HCT116 (cell line): ENCODE results near the gene DMAC1. TPM values are rescaled to one million over a fixed set of nuclear protein-coding genes. Genes with fewer than 3 reads are reported as not detected.

ENCODE experiments used
- ATAC-seq: fragments of 200-7000 bp; cut with Tn5 transposase; 2 replicates; pipeline ENCODE4 v1.9.1; 2020; ENCODE audit warnings: mild to moderate bottlenecking, moderate library complexity
- BruUV-seq: library from RNA; stranded (reverse); fragments of 400-500 nt; replicated peaks from 2 replicates; lab custom pipeline; 2021; lab: Mats Ljungman, UMichigan
- CTCF ChIA-PET: fragments of 300-600 bp; sonication (Branson Sonifier 250); formaldehyde crosslinking; loops from one replicate; lab custom pipeline; 2021; ENCODE audit warnings: antibody characterized with exemption; lab: Charles Lee
- POLR2A ChIA-PET: fragments of 300-600, 350-600 bp; sonication (Branson Sonifier 250); formaldehyde crosslinking; loops from one replicate; lab custom pipeline; 2021; ENCODE audit warnings: antibody characterized with exemption; lab: Charles Lee
- RAD21 ChIA-PET, 2 experiments: fragments of 300-600 bp; sonication (Branson Sonifier 250); formaldehyde crosslinking; loops; one replicate each; lab custom pipeline; 2023; ENCODE audit warnings: low total read pairs in 2 of 2; ENCODE audit not compliant: uncharacterized antibody in 2 of 2, unreplicated experiment in 2 of 2, low non-redundant PET in 1 of 2; lab: Charles Lee
- DNase-seq: peaks from one replicate; pipeline ENCODE4 v3.0.0-alpha.2; 2010; ENCODE audit warnings: low read depth, low spot score
- H2AFZ ChIP-seq: fragments of 200-600 bp; shearing (Covaris generic), sonication (generic); 2 replicates; pipeline ENCODE4 v1.6.1; 2017; ENCODE audit warnings: low read depth, mixed run types, mixed read lengths, antibody characterized with exemption, low read length; ENCODE audit not compliant: poor library complexity, severe bottlenecking
- H3K27ac ChIP-seq: 2 replicates; pipeline ENCODE4 v1.5.1; 2012; ENCODE audit warnings: low read depth, low read length
- H3K27me3 ChIP-seq: fragments of 200-600 bp; sonication (generic); 2 replicates; pipeline ENCODE4 v1.6.1; 2016; ENCODE audit warnings: mixed run types, low read length, mixed read lengths; ENCODE audit not compliant: insufficient read depth
- H3K36me3 ChIP-seq, 2 experiments: fragments of 200-500 bp in 1 of 2; fragments of 200-600 bp in 1 of 2; sonication (Bioruptor generic) in 1 of 2; sonication (generic) in 1 of 2; 2 replicates each; pipeline versions ENCODE4 v1.5.1 to v1.6.1; 2014 to 2016; ENCODE audit warnings: low read length in 2 of 2, inconsistent platforms in 1 of 2, mixed read lengths in 1 of 2, mixed run types in 1 of 2; ENCODE audit not compliant: insufficient read depth in 2 of 2, control insufficient read depth in 1 of 2
- H3K4me1 ChIP-seq, 2 experiments: fragments of 200-600 bp in 1 of 2; sonication (generic) in 1 of 2; 2 replicates each; pipeline versions ENCODE4 v1.5.1 to v1.6.1; 2012 to 2017; ENCODE audit warnings: low read length in 2 of 2, inconsistent platforms in 1 of 2, mild to moderate bottlenecking in 1 of 2, mixed read lengths in 1 of 2, mixed run types in 1 of 2, moderate library complexity in 1 of 2; ENCODE audit not compliant: insufficient read depth in 2 of 2, control insufficient read depth in 1 of 2
- H3K4me2 ChIP-seq: fragments of 200-600 bp; sonication (generic); 2 replicates; pipeline ENCODE4 v1.6.1; 2017; ENCODE audit warnings: mixed run types, low read length, mixed read lengths
- H3K4me3 ChIP-seq, 2 experiments: fragments of 200-600 bp in 1 of 2; sonication (generic) in 1 of 2; replicated peaks in 1 of 2; 2 replicates each; pipeline ENCODE4 v1.5.1; 2011 to 2016; ENCODE audit warnings: low read length in 2 of 2, control low read depth in 1 of 2, low read depth in 1 of 2, mild to moderate bottlenecking in 1 of 2, mixed read lengths in 1 of 2, mixed run types in 1 of 2
- H3K79me2 ChIP-seq: fragments of 200-600 bp; sonication (generic); 2 replicates; pipeline ENCODE4 v1.6.1; 2017; ENCODE audit warnings: mild to moderate bottlenecking, mixed run types, low read length, moderate library complexity, mixed read lengths; ENCODE audit not compliant: insufficient read depth
- H3K9ac ChIP-seq: fragments of 200-600 bp; sonication (generic); 2 replicates; pipeline ENCODE4 v1.6.1; 2016; ENCODE audit warnings: low read length, mixed read lengths
- H3K9me2 ChIP-seq: fragments of 200-600 bp; sonication (generic), shearing (Covaris generic); 2 replicates; pipeline ENCODE4 v1.6.1; 2017; ENCODE audit warnings: mixed run types, mild to moderate bottlenecking, moderate library complexity; ENCODE audit not compliant: insufficient read depth
- H3K9me3 ChIP-seq, 2 experiments: fragments of 200-500 bp in 1 of 2; fragments of 200-600 bp in 1 of 2; sonication (Bioruptor generic) in 1 of 2; sonication (generic) in 1 of 2; 2 replicates each; pipeline ENCODE4 v1.6.1; 2014 to 2017; ENCODE audit warnings: low read length in 2 of 2, mixed read lengths in 2 of 2, inconsistent platforms in 1 of 2, low read depth in 1 of 2, mild to moderate bottlenecking in 1 of 2, mixed run types in 1 of 2, moderate library complexity in 1 of 2; ENCODE audit not compliant: control insufficient read depth in 1 of 2, insufficient read depth in 1 of 2
- H4K20me1 ChIP-seq: fragments of 200-600 bp; sonication (generic), shearing (Covaris generic); 2 replicates; pipeline ENCODE4 v1.6.1; 2017; ENCODE audit warnings: mixed run types, mild to moderate bottlenecking, moderate library complexity; ENCODE audit not compliant: insufficient read depth
- ATF3 ChIP-seq: IDR thresholded peaks from 2 replicates; pipeline ENCODE4 v1.6.1; 2012
- EZH2phosphoT487 ChIP-seq: fragments of 200-600 bp; IDR thresholded peaks from 2 replicates; pipeline ENCODE4 v1.6.1; 2018; ENCODE audit warnings: antibody characterized with exemption, borderline replicate concordance
- FOSL1 ChIP-seq: IDR thresholded peaks from 2 replicates; pipeline ENCODE4 v1.6.1; 2012; ENCODE audit warnings: low read depth
- POLR2AphosphoS5 ChIP-seq: IDR thresholded peaks from 2 replicates; pipeline ENCODE4 v1.6.1; 2011; ENCODE audit warnings: mild to moderate bottlenecking, low read depth, low read length, moderate library complexity
- SIN3A ChIP-seq: IDR thresholded peaks from 2 replicates; pipeline ENCODE4 v1.6.1; 2012; ENCODE audit warnings: low read depth
- SP1 ChIP-seq: IDR thresholded peaks from 2 replicates; pipeline ENCODE4 v1.6.1; 2012; ENCODE audit warnings: low read depth
- TCF7L2 ChIP-seq: IDR thresholded peaks from 2 replicates; pipeline ENCODE4 v1.7.0; 2011; ENCODE audit warnings: borderline replicate concordance, inconsistent platforms; ENCODE audit not compliant: insufficient read depth, insufficient read length; ENCODE audit errors: extremely low read depth
- intact Hi-C: fragments of 100-400 bp; cut with micrococcal nuclease; formaldehyde crosslinking; loops from 2 replicates; pipeline ENCODE4 v1.10.0; 2022
- total RNA-seq: library from RNA; stranded (reverse); gene quantifications from one replicate; pipeline ENCODE4 v1.2.1, GENCODE V29; 2021; ENCODE audit not compliant: unreplicated experiment
- TF ChIP-seq, protein P1 (sequence below): IDR thresholded peaks from 2 replicates; pipeline ENCODE4 v1.6.1; 2012; ENCODE audit warnings: low read depth

The DMAC1 gene
- total RNA-seq, 1 experiment from 2014 or later, result 39.1 TPM

- Histone ChIP-seq H3K9me2 (no peaks in the 10 kb centered on the region), H3K27me3 (no peaks in the 10 kb centered on the region), H3K79me2 (no peaks in the 10 kb centered on the region), H3K4me2 (no peak overlapping the region), H3K4me3 (no peak overlapping the region), H3K9ac (no peak overlapping the region), H3K36me3 (no peaks in the 10 kb centered on the region), H4K20me1 (no peaks in the 10 kb centered on the region), H3K27ac (no peak overlapping the region), H2AFZ (no peak overlapping the region), H3K4me1 (no peaks in the 10 kb centered on the region), H3K9me3 (no peaks in the 10 kb centered on the region)
- ChIA-PET CTCF (no interaction called here), RAD21 (no interaction called here), POLR2A (no interaction called here)
- TF ChIP-seq, protein P1, sequence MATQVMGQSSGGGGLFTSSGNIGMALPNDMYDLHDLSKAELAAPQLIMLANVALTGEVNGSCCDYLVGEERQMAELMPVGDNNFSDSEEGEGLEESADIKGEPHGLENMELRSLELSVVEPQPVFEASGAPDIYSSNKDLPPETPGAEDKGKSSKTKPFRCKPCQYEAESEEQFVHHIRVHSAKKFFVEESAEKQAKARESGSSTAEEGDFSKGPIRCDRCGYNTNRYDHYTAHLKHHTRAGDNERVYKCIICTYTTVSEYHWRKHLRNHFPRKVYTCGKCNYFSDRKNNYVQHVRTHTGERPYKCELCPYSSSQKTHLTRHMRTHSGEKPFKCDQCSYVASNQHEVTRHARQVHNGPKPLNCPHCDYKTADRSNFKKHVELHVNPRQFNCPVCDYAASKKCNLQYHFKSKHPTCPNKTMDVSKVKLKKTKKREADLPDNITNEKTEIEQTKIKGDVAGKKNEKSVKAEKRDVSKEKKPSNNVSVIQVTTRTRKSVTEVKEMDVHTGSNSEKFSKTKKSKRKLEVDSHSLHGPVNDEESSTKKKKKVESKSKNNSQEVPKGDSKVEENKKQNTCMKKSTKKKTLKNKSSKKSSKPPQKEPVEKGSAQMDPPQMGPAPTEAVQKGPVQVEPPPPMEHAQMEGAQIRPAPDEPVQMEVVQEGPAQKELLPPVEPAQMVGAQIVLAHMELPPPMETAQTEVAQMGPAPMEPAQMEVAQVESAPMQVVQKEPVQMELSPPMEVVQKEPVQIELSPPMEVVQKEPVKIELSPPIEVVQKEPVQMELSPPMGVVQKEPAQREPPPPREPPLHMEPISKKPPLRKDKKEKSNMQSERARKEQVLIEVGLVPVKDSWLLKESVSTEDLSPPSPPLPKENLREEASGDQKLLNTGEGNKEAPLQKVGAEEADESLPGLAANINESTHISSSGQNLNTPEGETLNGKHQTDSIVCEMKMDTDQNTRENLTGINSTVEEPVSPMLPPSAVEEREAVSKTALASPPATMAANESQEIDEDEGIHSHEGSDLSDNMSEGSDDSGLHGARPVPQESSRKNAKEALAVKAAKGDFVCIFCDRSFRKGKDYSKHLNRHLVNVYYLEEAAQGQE, result no peak
- TF ChIP-seq POLR2AphosphoS5, result no peak
- no peak for TF ChIP-seq TCF7L2
- no peak for TF ChIP-seq SP1
- TF ChIP-seq SIN3A, result no peak
- no peak for TF ChIP-seq EZH2phosphoT487
- no peak for TF ChIP-seq FOSL1
- TF ChIP-seq ATF3, result no peak
- no peak for ATAC-seq
- intact Hi-C loops, result no loop called here
- no peak for DNase-seq
- no TSS peak for BruUV-seq
Measured at GRCh38 chr9:7834531-7834930, 35.0 kb upstream of the DMAC1 start.
